WTC11 (cell line): ENCODE data around the gene EVI2A. TPM values are rescaled to one million over a fixed set of nuclear protein-coding genes. Genes with fewer than 3 reads are reported as not detected.

Experiments used
- ATAC-seq: fragments of 200-7000 bp; cut with Tn5 transposase; 2 replicates; pipeline ENCODE4 v1.10.0; 2021; ENCODE audit warnings: mild to moderate bottlenecking, moderate library complexity
- CTCF ChIA-PET: fragments of 300-600 bp; sonication (Branson Sonifier 250); formaldehyde crosslinking; loops from one replicate; lab custom pipeline; 2021; ENCODE audit warnings: antibody characterized with exemption; lab: Charles Lee
- POLR2A ChIA-PET: fragments of 350-600 bp; sonication (Branson Sonifier 250); formaldehyde crosslinking; loops from one replicate; lab custom pipeline; 2021; ENCODE audit warnings: antibody characterized with exemption; lab: Charles Lee
- DNase-seq: peaks from one replicate; pipeline ENCODE4 v3.0.0; 2021; ENCODE audit warnings: low spot score
- H3K27ac Mint-ChIP-seq: 2 replicates; pipeline ENCODE4 v1.8.0; 2021; ENCODE audit warnings: mixed read lengths
- H3K27me3 Mint-ChIP-seq: 2 replicates; pipeline ENCODE4 v1.8.0; 2021; ENCODE audit warnings: low read depth, mild to moderate bottlenecking, moderate library complexity, mixed read lengths
- H3K36me3 Mint-ChIP-seq: 2 replicates; pipeline ENCODE4 v1.8.0; 2021; ENCODE audit warnings: mixed read lengths
- H3K4me1 Mint-ChIP-seq: 2 replicates; pipeline ENCODE4 v1.8.0; 2022; ENCODE audit warnings: mixed read lengths
- H3K4me3 Mint-ChIP-seq: 2 replicates; pipeline ENCODE4 v1.8.0; 2021; ENCODE audit warnings: mild to moderate bottlenecking, moderate library complexity, mixed read lengths
- H3K9me3 Mint-ChIP-seq: 2 replicates; pipeline ENCODE4 v1.8.0; 2021; ENCODE audit warnings: mixed read lengths
- CBFB ChIP-seq: sonication (generic); formaldehyde crosslinking; IDR thresholded peaks from 2 replicates; pipeline ENCODE4 v1.8.1; 2022; ENCODE audit warnings: mild to moderate bottlenecking, low read depth, missing genetic modification reagents
- EMX1 ChIP-seq: fragments of 250-450 bp; sonication (Bioruptor Pico); IDR thresholded peaks from 2 replicates; pipeline ENCODE4 v1.8.0; 2021; ENCODE audit warnings: mild to moderate bottlenecking
- FOXJ3 ChIP-seq: sonication (generic); formaldehyde crosslinking; IDR thresholded peaks from 2 replicates; pipeline ENCODE4 v1.9.0; 2021; ENCODE audit warnings: missing genetic modification reagents, mild to moderate bottlenecking, borderline replicate concordance
- FOXP1 ChIP-seq: sonication (generic); formaldehyde crosslinking; IDR thresholded peaks from 2 replicates; pipeline ENCODE4 v1.8.0; 2022; ENCODE audit warnings: missing genetic modification reagents, mild to moderate bottlenecking, moderate library complexity, borderline replicate concordance
- GRHL2 ChIP-seq: fragments of 250-450 bp; sonication (Bioruptor Pico); IDR thresholded peaks from 2 replicates; pipeline ENCODE4 v1.8.0; 2022; ENCODE audit warnings: mild to moderate bottlenecking, moderate library complexity; ENCODE audit not compliant: insufficient replicate concordance, severe bottlenecking
- GTF2I ChIP-seq: fragments of 250-450 bp; sonication (Bioruptor Pico); conservative IDR thresholded peaks from 2 replicates; pipeline ENCODE4 v1.4.0; 2021; ENCODE audit warnings: mild to moderate bottlenecking
- HMGA2 ChIP-seq: fragments of 250-450 bp; sonication (Bioruptor Pico); IDR thresholded peaks from 2 replicates; pipeline ENCODE4 v1.4.0; 2021; ENCODE audit warnings: mild to moderate bottlenecking, moderate library complexity
- JAZF1 ChIP-seq: fragments of 250-450 bp; sonication (Bioruptor Pico); IDR thresholded peaks from 2 replicates; pipeline ENCODE4 v1.9.0; 2021; ENCODE audit warnings: moderate library complexity, mild to moderate bottlenecking, inconsistent platforms
- NR2C2 ChIP-seq: sonication (generic); formaldehyde crosslinking; IDR thresholded peaks from 2 replicates; pipeline ENCODE4 v1.8.0; 2022; ENCODE audit warnings: mild to moderate bottlenecking, missing genetic modification reagents
- NR3C1 ChIP-seq: sonication (generic); formaldehyde crosslinking; conservative IDR thresholded peaks from 2 replicates; pipeline ENCODE4 v1.8.1; 2023; ENCODE audit warnings: low read depth, mild to moderate bottlenecking, missing genetic modification reagents
- OVOL2 ChIP-seq: fragments of 250-450 bp; sonication (Bioruptor Pico); IDR thresholded peaks from 2 replicates; pipeline ENCODE4 v1.9.0; 2021; ENCODE audit warnings: mild to moderate bottlenecking, borderline replicate concordance
- RELA ChIP-seq: sonication (generic); formaldehyde crosslinking; IDR thresholded peaks from 2 replicates; pipeline ENCODE4 v1.8.1; 2022; ENCODE audit warnings: missing genetic modification reagents, mild to moderate bottlenecking, borderline replicate concordance
- TCF7 ChIP-seq: sonication (generic); formaldehyde crosslinking; IDR thresholded peaks from 2 replicates; pipeline ENCODE4 v1.8.0; 2022; ENCODE audit warnings: mild to moderate bottlenecking, low read depth, missing genetic modification reagents, moderate library complexity
- ZNF219 ChIP-seq: sonication (generic); formaldehyde crosslinking; IDR thresholded peaks from 2 replicates; pipeline ENCODE4 v1.8.0; 2023; ENCODE audit warnings: missing genetic modification reagents, mild to moderate bottlenecking, borderline replicate concordance
- total RNA-seq: library from RNA; stranded (reverse); gene quantifications from 3 replicates; pipeline ENCODE4 v1.2.3, GENCODE V29; 2021
- TF ChIP-seq, protein P1 (sequence below): sonication (generic); formaldehyde crosslinking; IDR thresholded peaks from 2 replicates; pipeline ENCODE4 v1.8.0; 2023; ENCODE audit warnings: missing genetic modification reagents, mild to moderate bottlenecking, borderline replicate concordance
- TF ChIP-seq, protein P2 (sequence below): sonication (generic); formaldehyde crosslinking; conservative IDR thresholded peaks from 2 replicates; pipeline ENCODE4 v1.8.1; 2022; ENCODE audit warnings: mild to moderate bottlenecking, missing genetic modification reagents
- TF ChIP-seq, protein P3 (sequence below): sonication (generic); formaldehyde crosslinking; IDR thresholded peaks from 2 replicates; pipeline ENCODE4 v1.8.1; 2022; ENCODE audit warnings: low read depth, missing genetic modification reagents, borderline replicate concordance
- TF ChIP-seq, protein P4 (sequence below): sonication (generic); formaldehyde crosslinking; IDR thresholded peaks from 2 replicates; pipeline ENCODE4 v1.8.1; 2022; ENCODE audit warnings: mild to moderate bottlenecking, missing genetic modification reagents, moderate library complexity, borderline replicate concordance
- TF ChIP-seq, protein P5 (sequence below): sonication (generic); formaldehyde crosslinking; IDR thresholded peaks from 2 replicates; pipeline ENCODE4 v1.8.1; 2023; ENCODE audit warnings: mild to moderate bottlenecking, missing genetic modification reagents, moderate library complexity
- TF ChIP-seq, protein P6 (sequence below): fragments of 200-600 bp; IDR thresholded peaks from 2 replicates; pipeline ENCODE4 v1.8.0; 2022; ENCODE audit warnings: antibody characterized with exemption
- TF ChIP-seq, protein P7 (sequence below): sonication (generic); formaldehyde crosslinking; IDR thresholded peaks from 2 replicates; pipeline ENCODE4 v1.8.1; 2023; ENCODE audit warnings: mild to moderate bottlenecking, missing genetic modification reagents
- TF ChIP-seq, protein P8 (sequence below): sonication (generic); formaldehyde crosslinking; IDR thresholded peaks from 2 replicates; pipeline ENCODE4 v1.8.0; 2022; ENCODE audit warnings: mild to moderate bottlenecking, missing genetic modification reagents

EVI2A gene
- total RNA-seq, 1 experiment from 2014 or later, result 0.15 TPM

DNA sequence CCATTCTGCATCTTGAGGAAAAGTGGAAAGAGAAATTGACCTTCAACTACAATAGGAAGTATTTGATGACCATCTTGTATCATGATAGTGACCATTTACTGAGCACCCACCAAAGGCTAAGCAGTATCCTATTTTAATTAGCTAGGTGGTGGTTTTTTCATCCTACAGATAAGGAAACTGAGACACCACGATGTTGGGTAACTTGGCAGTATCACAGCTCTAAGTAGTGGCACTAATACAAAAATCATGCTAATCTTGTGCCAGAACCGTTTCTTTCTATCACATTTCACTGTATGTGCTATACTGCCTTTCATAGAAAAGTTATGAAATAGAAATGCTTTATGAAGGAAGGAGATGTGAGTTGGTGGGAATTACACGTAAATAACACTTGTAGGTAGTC lies 9.9 kb downstream of the EVI2A start:
- H3K36me3 Mint-ChIP-seq, result no peaks in the 10 kb centered on the region
- peaks cover 8% of the 10 kb centered on the region for H3K4me1 Mint-ChIP-seq
- no peaks in the 10 kb centered on the region for H3K9me3 Mint-ChIP-seq
- no peak for ATAC-seq
- H3K4me3 Mint-ChIP-seq, result no peak overlapping the region
- ChIA-PET CTCF (no interaction called here), POLR2A (no interaction called here)
- H3K27ac Mint-ChIP-seq, result no peak overlapping the region
- TF ChIP-seq, protein P1, sequence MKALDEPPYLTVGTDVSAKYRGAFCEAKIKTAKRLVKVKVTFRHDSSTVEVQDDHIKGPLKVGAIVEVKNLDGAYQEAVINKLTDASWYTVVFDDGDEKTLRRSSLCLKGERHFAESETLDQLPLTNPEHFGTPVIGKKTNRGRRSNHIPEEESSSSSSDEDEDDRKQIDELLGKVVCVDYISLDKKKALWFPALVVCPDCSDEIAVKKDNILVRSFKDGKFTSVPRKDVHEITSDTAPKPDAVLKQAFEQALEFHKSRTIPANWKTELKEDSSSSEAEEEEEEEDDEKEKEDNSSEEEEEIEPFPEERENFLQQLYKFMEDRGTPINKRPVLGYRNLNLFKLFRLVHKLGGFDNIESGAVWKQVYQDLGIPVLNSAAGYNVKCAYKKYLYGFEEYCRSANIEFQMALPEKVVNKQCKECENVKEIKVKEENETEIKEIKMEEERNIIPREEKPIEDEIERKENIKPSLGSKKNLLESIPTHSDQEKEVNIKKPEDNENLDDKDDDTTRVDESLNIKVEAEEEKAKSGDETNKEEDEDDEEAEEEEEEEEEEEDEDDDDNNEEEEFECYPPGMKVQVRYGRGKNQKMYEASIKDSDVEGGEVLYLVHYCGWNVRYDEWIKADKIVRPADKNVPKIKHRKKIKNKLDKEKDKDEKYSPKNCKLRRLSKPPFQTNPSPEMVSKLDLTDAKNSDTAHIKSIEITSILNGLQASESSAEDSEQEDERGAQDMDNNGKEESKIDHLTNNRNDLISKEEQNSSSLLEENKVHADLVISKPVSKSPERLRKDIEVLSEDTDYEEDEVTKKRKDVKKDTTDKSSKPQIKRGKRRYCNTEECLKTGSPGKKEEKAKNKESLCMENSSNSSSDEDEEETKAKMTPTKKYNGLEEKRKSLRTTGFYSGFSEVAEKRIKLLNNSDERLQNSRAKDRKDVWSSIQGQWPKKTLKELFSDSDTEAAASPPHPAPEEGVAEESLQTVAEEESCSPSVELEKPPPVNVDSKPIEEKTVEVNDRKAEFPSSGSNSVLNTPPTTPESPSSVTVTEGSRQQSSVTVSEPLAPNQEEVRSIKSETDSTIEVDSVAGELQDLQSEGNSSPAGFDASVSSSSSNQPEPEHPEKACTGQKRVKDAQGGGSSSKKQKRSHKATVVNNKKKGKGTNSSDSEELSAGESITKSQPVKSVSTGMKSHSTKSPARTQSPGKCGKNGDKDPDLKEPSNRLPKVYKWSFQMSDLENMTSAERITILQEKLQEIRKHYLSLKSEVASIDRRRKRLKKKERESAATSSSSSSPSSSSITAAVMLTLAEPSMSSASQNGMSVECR (CRISPR knock-in tag), result no peak
- TF ChIP-seq RELA (CRISPR knock-in tag), result no peak
- no peak for TF ChIP-seq JAZF1 (CRISPR knock-in tag)
- no peak for TF ChIP-seq TCF7
- TF ChIP-seq EMX1, result no peak
- no peak for TF ChIP-seq NR3C1 (CRISPR knock-in tag)
- TF ChIP-seq, protein P2, sequence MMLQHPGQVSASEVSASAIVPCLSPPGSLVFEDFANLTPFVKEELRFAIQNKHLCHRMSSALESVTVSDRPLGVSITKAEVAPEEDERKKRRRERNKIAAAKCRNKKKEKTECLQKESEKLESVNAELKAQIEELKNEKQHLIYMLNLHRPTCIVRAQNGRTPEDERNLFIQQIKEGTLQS (CRISPR knock-in tag), result no peak
- TF ChIP-seq, protein P3, sequence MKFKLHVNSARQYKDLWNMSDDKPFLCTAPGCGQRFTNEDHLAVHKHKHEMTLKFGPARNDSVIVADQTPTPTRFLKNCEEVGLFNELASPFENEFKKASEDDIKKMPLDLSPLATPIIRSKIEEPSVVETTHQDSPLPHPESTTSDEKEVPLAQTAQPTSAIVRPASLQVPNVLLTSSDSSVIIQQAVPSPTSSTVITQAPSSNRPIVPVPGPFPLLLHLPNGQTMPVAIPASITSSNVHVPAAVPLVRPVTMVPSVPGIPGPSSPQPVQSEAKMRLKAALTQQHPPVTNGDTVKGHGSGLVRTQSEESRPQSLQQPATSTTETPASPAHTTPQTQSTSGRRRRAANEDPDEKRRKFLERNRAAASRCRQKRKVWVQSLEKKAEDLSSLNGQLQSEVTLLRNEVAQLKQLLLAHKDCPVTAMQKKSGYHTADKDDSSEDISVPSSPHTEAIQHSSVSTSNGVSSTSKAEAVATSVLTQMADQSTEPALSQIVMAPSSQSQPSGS (CRISPR knock-in tag), result no peak
- TF ChIP-seq, protein P4, sequence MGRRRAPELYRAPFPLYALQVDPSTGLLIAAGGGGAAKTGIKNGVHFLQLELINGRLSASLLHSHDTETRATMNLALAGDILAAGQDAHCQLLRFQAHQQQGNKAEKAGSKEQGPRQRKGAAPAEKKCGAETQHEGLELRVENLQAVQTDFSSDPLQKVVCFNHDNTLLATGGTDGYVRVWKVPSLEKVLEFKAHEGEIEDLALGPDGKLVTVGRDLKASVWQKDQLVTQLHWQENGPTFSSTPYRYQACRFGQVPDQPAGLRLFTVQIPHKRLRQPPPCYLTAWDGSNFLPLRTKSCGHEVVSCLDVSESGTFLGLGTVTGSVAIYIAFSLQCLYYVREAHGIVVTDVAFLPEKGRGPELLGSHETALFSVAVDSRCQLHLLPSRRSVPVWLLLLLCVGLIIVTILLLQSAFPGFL, result no peak
- TF ChIP-seq, protein P5, sequence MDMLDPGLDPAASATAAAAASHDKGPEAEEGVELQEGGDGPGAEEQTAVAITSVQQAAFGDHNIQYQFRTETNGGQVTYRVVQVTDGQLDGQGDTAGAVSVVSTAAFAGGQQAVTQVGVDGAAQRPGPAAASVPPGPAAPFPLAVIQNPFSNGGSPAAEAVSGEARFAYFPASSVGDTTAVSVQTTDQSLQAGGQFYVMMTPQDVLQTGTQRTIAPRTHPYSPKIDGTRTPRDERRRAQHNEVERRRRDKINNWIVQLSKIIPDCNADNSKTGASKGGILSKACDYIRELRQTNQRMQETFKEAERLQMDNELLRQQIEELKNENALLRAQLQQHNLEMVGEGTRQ, result no peak
- TF ChIP-seq HMGA2 (CRISPR knock-in tag), result no peak
- TF ChIP-seq, protein P6, sequence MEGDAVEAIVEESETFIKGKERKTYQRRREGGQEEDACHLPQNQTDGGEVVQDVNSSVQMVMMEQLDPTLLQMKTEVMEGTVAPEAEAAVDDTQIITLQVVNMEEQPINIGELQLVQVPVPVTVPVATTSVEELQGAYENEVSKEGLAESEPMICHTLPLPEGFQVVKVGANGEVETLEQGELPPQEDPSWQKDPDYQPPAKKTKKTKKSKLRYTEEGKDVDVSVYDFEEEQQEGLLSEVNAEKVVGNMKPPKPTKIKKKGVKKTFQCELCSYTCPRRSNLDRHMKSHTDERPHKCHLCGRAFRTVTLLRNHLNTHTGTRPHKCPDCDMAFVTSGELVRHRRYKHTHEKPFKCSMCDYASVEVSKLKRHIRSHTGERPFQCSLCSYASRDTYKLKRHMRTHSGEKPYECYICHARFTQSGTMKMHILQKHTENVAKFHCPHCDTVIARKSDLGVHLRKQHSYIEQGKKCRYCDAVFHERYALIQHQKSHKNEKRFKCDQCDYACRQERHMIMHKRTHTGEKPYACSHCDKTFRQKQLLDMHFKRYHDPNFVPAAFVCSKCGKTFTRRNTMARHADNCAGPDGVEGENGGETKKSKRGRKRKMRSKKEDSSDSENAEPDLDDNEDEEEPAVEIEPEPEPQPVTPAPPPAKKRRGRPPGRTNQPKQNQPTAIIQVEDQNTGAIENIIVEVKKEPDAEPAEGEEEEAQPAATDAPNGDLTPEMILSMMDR, result no peak
- no peak for TF ChIP-seq OVOL2 (CRISPR knock-in tag)
- no peak for TF ChIP-seq GRHL2
- TF ChIP-seq NR2C2 (CRISPR knock-in tag), result no peak
- no peak for TF ChIP-seq GTF2I (CRISPR knock-in tag)
- no peak for DNase-seq
- H3K27me3 Mint-ChIP-seq, result no peaks in the 10 kb centered on the region

DNA sequence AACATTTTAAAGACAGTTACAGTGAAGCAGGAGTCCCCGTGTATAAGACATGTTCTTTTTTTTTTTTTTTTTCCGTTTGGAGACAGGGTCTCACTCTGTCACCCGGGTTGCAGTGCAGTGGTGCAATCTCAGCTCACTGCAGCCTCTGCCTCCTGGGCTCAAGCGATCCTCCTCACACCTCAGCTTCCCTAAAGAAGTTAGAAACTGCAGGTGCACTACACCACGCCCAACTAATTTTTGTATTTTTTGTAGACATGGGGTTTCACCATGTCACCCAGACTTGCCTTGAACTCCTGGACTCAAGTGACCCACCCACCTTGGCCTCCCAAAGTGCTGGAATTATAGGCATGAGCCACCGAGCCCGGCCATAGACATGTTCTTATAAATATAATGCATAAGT lies 10.5 kb downstream of the EVI2A start:
- Mint-ChIP-seq H3K4me1 (peaks cover 8% of the 10 kb centered on the region), H3K4me3 (no peak overlapping the region), H3K27me3 (no peaks in the 10 kb centered on the region), H3K36me3 (no peaks in the 10 kb centered on the region), H3K9me3 (no peaks in the 10 kb centered on the region), H3K27ac (no peak overlapping the region)
- no peak for ATAC-seq
- no peak for DNase-seq
- POLR2A ChIA-PET, result no interaction called here
- CTCF ChIA-PET, result no interaction called here
- TF ChIP-seq, protein P4, result no peak
- TF ChIP-seq, protein P7, sequence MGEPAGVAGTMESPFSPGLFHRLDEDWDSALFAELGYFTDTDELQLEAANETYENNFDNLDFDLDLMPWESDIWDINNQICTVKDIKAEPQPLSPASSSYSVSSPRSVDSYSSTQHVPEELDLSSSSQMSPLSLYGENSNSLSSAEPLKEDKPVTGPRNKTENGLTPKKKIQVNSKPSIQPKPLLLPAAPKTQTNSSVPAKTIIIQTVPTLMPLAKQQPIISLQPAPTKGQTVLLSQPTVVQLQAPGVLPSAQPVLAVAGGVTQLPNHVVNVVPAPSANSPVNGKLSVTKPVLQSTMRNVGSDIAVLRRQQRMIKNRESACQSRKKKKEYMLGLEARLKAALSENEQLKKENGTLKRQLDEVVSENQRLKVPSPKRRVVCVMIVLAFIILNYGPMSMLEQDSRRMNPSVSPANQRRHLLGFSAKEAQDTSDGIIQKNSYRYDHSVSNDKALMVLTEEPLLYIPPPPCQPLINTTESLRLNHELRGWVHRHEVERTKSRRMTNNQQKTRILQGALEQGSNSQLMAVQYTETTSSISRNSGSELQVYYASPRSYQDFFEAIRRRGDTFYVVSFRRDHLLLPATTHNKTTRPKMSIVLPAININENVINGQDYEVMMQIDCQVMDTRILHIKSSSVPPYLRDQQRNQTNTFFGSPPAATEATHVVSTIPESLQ (CRISPR knock-in tag), result no peak
- TF ChIP-seq FOXJ3 (CRISPR knock-in tag), result no peak
- no peak for TF ChIP-seq ZNF219
- TF ChIP-seq CBFB (CRISPR knock-in tag), result no peak
- TF ChIP-seq FOXP1, result no peak
- TF ChIP-seq, protein P8, sequence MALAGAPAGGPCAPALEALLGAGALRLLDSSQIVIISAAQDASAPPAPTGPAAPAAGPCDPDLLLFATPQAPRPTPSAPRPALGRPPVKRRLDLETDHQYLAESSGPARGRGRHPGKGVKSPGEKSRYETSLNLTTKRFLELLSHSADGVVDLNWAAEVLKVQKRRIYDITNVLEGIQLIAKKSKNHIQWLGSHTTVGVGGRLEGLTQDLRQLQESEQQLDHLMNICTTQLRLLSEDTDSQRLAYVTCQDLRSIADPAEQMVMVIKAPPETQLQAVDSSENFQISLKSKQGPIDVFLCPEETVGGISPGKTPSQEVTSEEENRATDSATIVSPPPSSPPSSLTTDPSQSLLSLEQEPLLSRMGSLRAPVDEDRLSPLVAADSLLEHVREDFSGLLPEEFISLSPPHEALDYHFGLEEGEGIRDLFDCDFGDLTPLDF (CRISPR knock-in tag), result no peak
